Mucosa of descending colon (tissue), 3 donors: ENCODE results near the gene WDR11. TPM values are rescaled to one million over a fixed set of nuclear protein-coding genes. Genes with fewer than 3 reads are reported as not detected.

ENCODE experiments used
- ATAC-seq: fragments of 200-7000 bp; cut with Tn5 transposase; one replicate; pipeline ENCODE4 v1.9.1; 2020; ENCODE audit warnings: mild to moderate bottlenecking, moderate library complexity
- DNase-seq, 3 donors: peaks; one replicate each; pipeline ENCODE4 v3.0.0-alpha.2; 2020
- H3K36me3 ChIP-seq: fragments of 200-600 bp; one replicate; pipeline ENCODE4 v1.8.0; 2021; ENCODE audit warnings: low read depth, mild to moderate bottlenecking
- H3K4me1 ChIP-seq: fragments of 200-600 bp; one replicate; pipeline ENCODE4 v1.8.0; 2021; ENCODE audit warnings: low read depth, mild to moderate bottlenecking
- H3K4me3 ChIP-seq: fragments of 200-600 bp; one replicate; pipeline ENCODE4 v1.8.0; 2021; ENCODE audit warnings: mild to moderate bottlenecking
- H3K9me3 ChIP-seq: fragments of 200-600 bp; one replicate; pipeline ENCODE4 v1.8.0; 2021; ENCODE audit warnings: mild to moderate bottlenecking
- CTCF ChIP-seq: fragments of 200-600 bp; IDR thresholded peaks from one replicate; pipeline ENCODE4 v1.8.0; 2022; ENCODE audit warnings: antibody characterized with exemption, mild to moderate bottlenecking
- intact Hi-C, 2 donors: fragments of 100-400 bp; cut with DNase I in 1 of 2; cut with micrococcal nuclease in 1 of 2; formaldehyde crosslinking; loops; one replicate each; pipeline versions ENCODE4 v1.11.0 to v1.11.1; 2022; cut with DNase I, micrococcal nuclease
- total RNA-seq, 3 donors: library from RNA; stranded (reverse); fragmentation: NEBNext Ultra II Directional in 2 of 3; extraction: Animal tissue kit (Norgen Biotek cat#: 25700) in 2 of 3; gene quantifications; one replicate each; pipeline versions ENCODE4 v1.2.1 to v1.2.4, GENCODE V29; 2021 to 2023
- donor health status: DM: no; HTN: no; CAD: no; lungs with moderate emphysema.
- donor health status: DM: no; HTN: no; CAD: no.
- donor health status: DM: no; HTN: yes; CAD: no.

The WDR11 gene
- total RNA-seq, 3 donors from 2014 or later: 42.0 to 53.8 (median 44.5) TPM

- Histone ChIP-seq H3K4me3 (no peak overlapping the region), H3K36me3 (no peaks in the 10 kb centered on the region), H3K4me1 (no peaks in the 10 kb centered on the region), H3K9me3 (no peaks in the 10 kb centered on the region)
- DNase-seq (no peak), ATAC-seq (no peak)
- no peak for TF ChIP-seq CTCF
- intact Hi-C loops: no loop called here
These were observed 19.1 kb upstream of the WDR11 start for GRCh38 chr10:120832106-120832505.

GRCh38 chr10:120833222-120833928, 17.8 kb upstream of the WDR11 start:
- DNase-seq: peak in 2 of 3 donors; percentile 33 to 43
- no peaks in the 10 kb centered on the region for H3K4me1 ChIP-seq
- ATAC-seq: peak; percentile 73

GRCh38 chr10:120835603-120836002, 15.6 kb upstream of the WDR11 start:
- Histone ChIP-seq H3K4me3 (no peak overlapping the region), H3K4me1 (no peaks in the 10 kb centered on the region), H3K36me3 (no peaks in the 10 kb centered on the region), H3K9me3 (no peaks in the 10 kb centered on the region)
- intact Hi-C loops: no loop called here
- DNase-seq: no peak
- no peak for TF ChIP-seq CTCF
- no peak for ATAC-seq

More at GRCh38 chr10:120833222-120833928, 17.8 kb upstream of the WDR11 start:
- intact Hi-C loops: no loop called here
- no peak for TF ChIP-seq CTCF
- H3K4me3 ChIP-seq: no peak overlapping the region
- H3K9me3 ChIP-seq: no peaks in the 10 kb centered on the region
- H3K36me3 ChIP-seq: no peaks in the 10 kb centered on the region

- Histone ChIP-seq H3K4me3 (no peak overlapping the region), H3K9me3 (no peaks in the 10 kb centered on the region), H3K4me1 (no peaks in the 10 kb centered on the region), H3K36me3 (no peaks in the 10 kb centered on the region)
- DNase-seq (no peak), ATAC-seq (no peak)
- intact Hi-C loops: no loop called here
- TF ChIP-seq CTCF: no peak
These were observed 12.2 kb upstream of the WDR11 start for GRCh38 chr10:120838941-120839340.

GRCh38 chr10:120841522-120842189, 9.5 kb upstream of the WDR11 start:
- intact Hi-C loops: no loop called here
- TF ChIP-seq CTCF: no peak
- no peak for ATAC-seq
- DNase-seq: no peak
- Histone ChIP-seq H3K4me3 (no peak overlapping the region), H3K4me1 (no peaks in the 10 kb centered on the region), H3K9me3 (no peaks in the 10 kb centered on the region), H3K36me3 (no peaks in the 10 kb centered on the region)
